Activated gamma-delta T cell treated with anti-CD3 and anti-CD28 coated beads, Interleukin-2, amount 50 U/mL, for 16 hours (primary cell): ENCODE measurements around the gene SLX9.
"Not testable (repeated sequence)": the region's sequence is repeated elsewhere in the genome, so short reads cannot be mapped to it uniquely, and the experiment has no call there.

ENCODE experiments used
- DNase-seq: peaks from one replicate; pipeline ENCODE4 v3.0.0-alpha.2; 2020; ENCODE audit warnings: low read depth

The SLX9 gene

GRCh38 chr21:44960141-44961092 is 20.6 kb downstream of the SLX9 start:
- no peak for DNase-seq

DNA sequence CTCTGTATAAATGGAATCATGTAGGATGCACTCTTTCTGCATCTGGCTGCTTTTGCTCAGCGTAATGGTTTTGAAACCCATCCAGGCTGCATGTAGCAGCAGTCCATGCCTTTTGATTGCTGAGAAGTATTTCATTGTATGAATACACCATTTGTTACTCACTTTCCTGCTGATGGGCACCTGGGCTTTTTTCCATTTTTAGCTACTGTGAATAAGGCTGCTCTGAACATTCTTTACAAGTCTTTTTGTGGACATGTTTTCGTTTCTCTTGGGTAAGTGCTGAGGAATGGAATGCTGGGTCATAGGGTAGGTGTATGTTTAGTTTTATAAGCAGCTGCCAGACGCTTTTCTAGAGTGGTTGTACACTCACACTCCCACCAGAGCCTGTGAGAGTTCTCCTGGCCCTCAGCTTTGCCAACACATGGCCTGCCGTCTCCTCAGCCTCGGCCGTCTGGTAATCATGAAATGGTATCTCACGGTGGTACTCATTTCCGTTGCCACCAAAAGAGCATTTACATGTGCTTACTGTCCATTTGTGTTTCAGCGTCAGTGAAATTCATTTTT is 22.7 kb downstream of the SLX9 start:
- no peak for DNase-seq

GRCh38 chr21:44964381-44964780 is 24.6 kb downstream of the SLX9 start:
- no peak for DNase-seq

DNA sequence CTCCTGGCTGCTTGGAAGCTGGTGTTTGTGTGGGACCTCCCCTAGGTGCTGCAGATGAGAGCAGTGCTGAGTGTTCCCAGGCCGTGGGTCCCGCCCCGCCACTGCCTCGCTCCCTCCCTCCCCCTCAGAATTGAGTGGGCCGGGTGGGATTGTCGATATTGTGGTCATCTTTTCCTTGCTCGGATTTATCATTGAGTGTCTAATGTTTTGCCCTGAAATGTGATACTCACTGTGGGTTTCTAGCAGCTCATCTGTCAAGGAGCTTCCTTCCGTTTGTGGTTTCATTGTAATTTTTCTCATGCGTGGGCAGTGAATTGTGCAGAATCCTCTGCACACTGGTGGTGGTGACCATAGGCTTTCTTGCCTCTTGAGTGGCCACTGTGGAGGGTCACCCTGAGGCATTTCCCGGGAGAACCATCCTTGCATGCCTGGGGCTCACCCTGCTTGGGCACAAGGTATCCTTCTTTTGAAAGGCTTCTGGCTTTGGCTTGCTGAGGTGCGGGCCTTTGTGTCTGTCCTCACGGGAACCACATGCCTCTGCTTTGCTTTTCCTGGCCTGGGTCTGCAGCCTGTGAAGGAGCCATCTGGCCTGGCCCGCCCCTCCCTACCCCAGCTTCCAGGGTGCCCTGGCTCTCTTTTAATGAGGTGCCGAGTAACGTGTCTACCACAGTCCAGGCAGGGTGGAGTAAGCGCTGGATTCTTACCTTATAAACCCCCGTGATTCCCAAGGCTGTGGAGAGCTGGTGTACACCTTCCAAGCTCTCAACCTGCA is 25.6 kb downstream of the SLX9 start:
- DNase-seq, result no peak

- no peak for DNase-seq
These were observed 26.6 kb downstream of the SLX9 start for GRCh38 chr21:44966135-44967081.

GRCh38 chr21:44967082-44968047 is 27.5 kb downstream of the SLX9 start:
- no peak for DNase-seq

- no peak for DNase-seq
These were observed 29.3 kb downstream of the SLX9 start for GRCh38 chr21:44969066-44969670.

GRCh38 chr21:44969931-44970755 is 30.3 kb downstream of the SLX9 start:
- no peak for DNase-seq

DNA sequence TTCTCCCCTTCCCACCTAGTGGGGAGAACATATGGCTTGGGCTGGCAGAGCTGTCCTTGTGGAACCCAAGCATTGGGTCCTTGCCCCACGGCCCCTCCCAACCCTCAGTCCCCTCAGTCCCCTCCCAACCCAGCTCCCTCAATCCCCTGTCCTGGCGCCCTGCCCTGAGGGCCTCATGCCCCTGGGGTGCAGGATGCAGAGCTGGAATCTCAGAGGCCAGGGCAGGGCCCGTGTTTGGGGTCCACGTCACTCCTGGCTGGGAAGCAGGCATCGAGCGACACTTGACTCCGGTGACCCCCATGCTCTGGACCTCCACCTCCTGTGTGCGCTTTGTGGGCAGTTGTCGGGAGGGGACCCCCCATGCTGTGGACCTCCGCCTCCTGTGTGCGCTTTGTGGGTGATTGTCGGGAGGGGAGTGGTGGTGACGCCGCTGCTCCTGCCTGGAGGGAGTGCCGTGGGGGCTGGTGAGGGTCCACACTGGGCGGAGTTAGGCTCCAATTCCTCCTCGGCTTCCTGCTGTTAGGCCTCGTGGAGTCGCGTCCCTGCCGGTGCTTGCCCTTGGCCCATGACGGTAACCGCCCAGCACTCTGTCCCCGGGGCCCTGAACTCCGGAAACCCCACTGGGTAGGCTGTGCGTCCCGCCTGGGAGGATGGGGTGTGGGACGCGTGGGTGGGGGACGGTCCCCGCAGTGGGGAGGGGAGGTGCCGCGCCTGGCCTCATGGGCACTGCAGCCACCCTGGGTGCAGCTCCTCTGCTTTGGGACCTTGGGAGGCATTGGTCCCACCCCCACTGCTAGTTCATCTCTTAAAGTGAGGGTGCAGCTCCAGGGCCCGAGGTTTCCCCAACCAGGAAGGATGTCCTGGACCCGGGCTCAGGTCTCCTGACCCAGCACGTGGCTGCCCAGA is 31.2 kb downstream of the SLX9 start:
- DNase-seq, result no peak

- no peak for DNase-seq
These were observed 31.8 kb downstream of the SLX9 start for GRCh38 chr21:44971672-44971995.

DNA sequence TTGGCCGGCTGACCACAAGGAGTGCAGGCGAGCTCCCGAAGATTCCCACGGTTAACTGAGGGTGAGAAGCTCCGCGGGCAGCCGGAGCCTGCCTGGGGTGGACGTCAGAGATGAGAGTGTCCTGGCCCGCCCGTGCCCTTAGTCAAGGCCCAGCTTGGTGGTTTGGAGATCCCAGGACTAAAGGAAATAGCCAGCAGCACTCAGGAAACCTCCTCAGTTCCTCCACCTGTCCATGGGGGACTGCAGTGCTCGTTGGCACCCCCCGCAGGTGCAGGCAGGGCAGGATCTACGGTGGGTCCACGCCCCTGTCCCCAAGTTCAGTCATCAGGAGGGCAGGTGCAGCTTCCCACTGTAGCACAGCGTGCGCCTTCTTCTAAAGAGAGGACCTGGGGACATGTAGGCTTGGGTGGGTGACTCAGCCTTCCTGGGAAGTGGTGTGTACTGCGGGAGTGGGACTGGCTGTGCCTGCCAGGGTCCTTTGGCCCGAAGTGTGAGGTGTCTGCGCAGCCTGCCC is 32.5 kb downstream of the SLX9 start:
- no peak for DNase-seq

DNA sequence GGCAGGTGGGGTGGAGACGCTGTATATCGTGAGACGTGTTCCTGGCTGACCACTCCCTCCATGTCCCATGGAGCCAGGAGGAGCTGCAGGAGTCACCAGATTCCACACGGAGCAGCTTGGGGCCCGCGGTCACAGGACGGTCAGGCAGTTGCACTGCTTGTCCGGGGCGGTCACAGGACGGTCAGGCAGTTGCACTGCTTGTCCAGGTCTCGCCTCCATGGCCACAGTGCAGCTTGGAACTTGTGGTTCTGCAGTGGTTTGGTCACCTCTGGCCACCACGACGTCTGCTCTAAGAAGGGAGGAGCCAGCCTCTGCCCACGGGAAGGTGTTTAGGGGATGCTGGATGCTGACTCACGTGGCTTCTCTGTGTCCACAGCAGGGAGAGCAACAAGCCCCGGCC is 33.0 kb downstream of the SLX9 start:
- no peak for DNase-seq

GRCh38 chr21:44973598-44973997 is 33.8 kb downstream of the SLX9 start:
- no peak for DNase-seq

GRCh38 chr21:44974676-44975075 is 34.8 kb downstream of the SLX9 start:
- DNase-seq, result no peak

DNA sequence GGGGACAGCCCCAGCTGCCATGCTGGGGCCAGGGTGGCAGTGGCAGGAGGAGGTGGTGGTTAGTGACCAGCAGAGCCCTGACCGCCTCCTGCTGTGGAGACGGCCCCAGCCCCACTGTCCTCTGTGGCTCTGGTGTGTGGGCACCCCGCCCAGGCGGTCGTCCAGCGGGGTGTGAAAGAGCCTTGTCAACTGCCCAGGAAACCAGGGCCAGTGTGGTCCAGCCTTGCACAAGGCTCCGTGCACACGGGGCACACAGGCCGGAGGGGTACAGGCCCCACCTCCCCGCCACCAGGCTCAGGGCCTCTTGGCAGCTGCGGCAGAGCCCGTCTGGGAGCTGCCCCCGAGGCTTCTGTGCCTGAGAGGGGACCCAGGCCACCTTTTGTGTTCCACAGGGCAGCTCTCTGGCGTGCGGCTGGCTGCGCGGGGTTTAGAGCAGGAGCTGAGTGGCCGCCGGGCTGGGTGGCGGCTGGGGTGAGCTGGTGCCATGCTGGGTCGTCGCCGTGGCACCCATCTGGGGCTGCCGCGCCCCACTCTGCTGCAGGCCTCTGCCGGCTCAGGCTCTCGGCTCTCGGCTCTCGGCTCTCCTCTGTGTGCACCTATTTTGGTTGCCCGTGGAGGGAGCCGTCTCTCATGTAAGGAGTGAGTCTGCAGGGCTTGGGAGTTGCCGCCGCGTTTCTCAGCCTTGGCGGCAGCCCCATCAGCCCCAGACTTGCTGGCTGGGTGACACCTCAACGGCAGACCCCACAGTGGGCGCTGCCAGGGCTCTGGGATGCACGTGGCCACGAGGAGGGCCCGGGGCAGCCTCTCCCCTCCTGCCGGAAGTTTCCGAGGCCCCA is 36.1 kb downstream of the SLX9 start:
- no peak for DNase-seq

GRCh38 chr21:44976556-44977393 is 36.9 kb downstream of the SLX9 start:
- DNase-seq, result not testable (repeated sequence)
